Ishikawa (cell line): ENCODE data around the gene CFTR.

ENCODE experiments used
- CEBPB ChIP-seq: IDR thresholded peaks from 2 replicates; pipeline ENCODE4 v1.6.1; 2012
- CREB1 ChIP-seq: IDR thresholded peaks from 2 replicates; pipeline ENCODE4 v1.6.1; 2012; ENCODE audit warnings: low read depth
- EGR1 ChIP-seq: IDR thresholded peaks from 2 replicates; pipeline ENCODE4 v1.6.1; 2012
- EP300 ChIP-seq: IDR thresholded peaks from 2 replicates; pipeline ENCODE4 v1.6.1; 2012; ENCODE audit warnings: borderline replicate concordance
- FOXM1 ChIP-seq: IDR thresholded peaks from 2 replicates; pipeline ENCODE4 v1.6.1; 2012; ENCODE audit warnings: low read depth, borderline replicate concordance
- MAX ChIP-seq: IDR thresholded peaks from 2 replicates; pipeline ENCODE4 v1.6.1; 2012
- NFIC ChIP-seq: IDR thresholded peaks from 2 replicates; pipeline ENCODE4 v1.6.1; 2012
- RAD21 ChIP-seq: IDR thresholded peaks from 2 replicates; pipeline ENCODE4 v1.6.1; 2012; ENCODE audit warnings: low read depth
- REST ChIP-seq: IDR thresholded peaks from 2 replicates; pipeline ENCODE4 v1.6.1; 2012; ENCODE audit warnings: low read depth, mild to moderate bottlenecking
- TAF1 ChIP-seq: IDR thresholded peaks from 2 replicates; pipeline ENCODE4 v1.6.1; 2012; ENCODE audit warnings: low read depth, mild to moderate bottlenecking
- TCF12 ChIP-seq: IDR thresholded peaks from 2 replicates; pipeline ENCODE4 v1.6.1; 2012; ENCODE audit warnings: low read depth
- TEAD4 ChIP-seq: IDR thresholded peaks from 2 replicates; pipeline ENCODE4 v1.6.1; 2012
- USF1 ChIP-seq: IDR thresholded peaks from 2 replicates; pipeline ENCODE4 v1.6.1; 2012
- YY1 ChIP-seq: IDR thresholded peaks from 2 replicates; pipeline ENCODE4 v1.6.1; 2012; ENCODE audit warnings: low read depth
- ZBTB7A ChIP-seq: IDR thresholded peaks from 2 replicates; pipeline ENCODE4 v1.6.1; 2012; ENCODE audit warnings: low read depth

The CFTR gene

GRCh38 chr7:117479225-117480054 is at the start of gene CFTR:
CFTR (plus strand) TSS chr7:117480025; CDS start chr7:117480095, 70 bp downstream.
- no peak for TF ChIP-seq MAX
- TF ChIP-seq YY1 = no peak
- TF ChIP-seq TAF1 = no peak
- no peak for TF ChIP-seq EP300
- no peak for TF ChIP-seq EGR1

- TF ChIP-seq FOXM1 (no peak), EP300 (no peak), TCF12 (no peak), TEAD4 (no peak), MAX (no peak), TAF1 (no peak), REST (no peak)
Measured at GRCh38 chr7:117435475-117436043, 44.3 kb upstream of the CFTR start.

- no peak for TF ChIP-seq TEAD4
- TF ChIP-seq EGR1 = no peak
- TF ChIP-seq FOXM1 = no peak
- no peak for TF ChIP-seq NFIC
- no peak for TF ChIP-seq YY1
- TF ChIP-seq ZBTB7A = no peak
- no peak for TF ChIP-seq RAD21
- no peak for TF ChIP-seq TAF1
- TF ChIP-seq MAX = no peak
- no peak for TF ChIP-seq REST
- TF ChIP-seq USF1 = no peak
- TF ChIP-seq CREB1 = no peak
- TF ChIP-seq CEBPB = no peak
- no peak for TF ChIP-seq TCF12
- no peak for TF ChIP-seq EP300
Measured at GRCh38 chr7:117444646-117445045, 35.2 kb upstream of the CFTR start.

- no peak for TF ChIP-seq RAD21
- no peak for TF ChIP-seq TCF12
- TF ChIP-seq EGR1 = no peak
- no peak for TF ChIP-seq MAX
- no peak for TF ChIP-seq REST
- TF ChIP-seq YY1 = no peak
Measured at GRCh38 chr7:117445206-117445605, 34.6 kb upstream of the CFTR start.

- TF ChIP-seq NFIC (no peak), MAX (no peak), TCF12 (no peak), EGR1 (no peak), TEAD4 (no peak), EP300 (no peak), REST (no peak), YY1 (no peak), CEBPB (no peak), CREB1 (no peak), RAD21 (no peak), TAF1 (no peak), FOXM1 (no peak), USF1 (no peak), ZBTB7A (no peak)
Measured at GRCh38 chr7:117446220-117446815, 33.5 kb upstream of the CFTR start.
